GM12801 (cell line): Measurements from ENCODE around the gene BAHCC1.

ENCODE experiments used
- CTCF ChIP-seq: IDR thresholded peaks from one replicate; pipeline ENCODE4 v1.5.1; 2011; ENCODE audit warnings: control low read depth; ENCODE audit not compliant: insufficient read length; ENCODE audit errors: extremely low read depth

BAHCC1 gene

GRCh38 chr17:81479175-81480071 is 84.2 kb downstream of the BAHCC1 start:
- no peak for TF ChIP-seq CTCF

GRCh38 chr17:81480140-81481072 is 85.1 kb downstream of the BAHCC1 start:
- no peak for TF ChIP-seq CTCF

- TF ChIP-seq CTCF: no peak
Measured at GRCh38 chr17:81481073-81481799, 86.0 kb downstream of the BAHCC1 start.

GRCh38 chr17:81481815-81482505 is 86.7 kb downstream of the BAHCC1 start:
- no peak for TF ChIP-seq CTCF

GRCh38 chr17:81482673-81483072 is 87.4 kb downstream of the BAHCC1 start:
- TF ChIP-seq CTCF: no peak

- TF ChIP-seq CTCF: no peak
Measured at GRCh38 chr17:81483085-81483861, 88.0 kb downstream of the BAHCC1 start.
